GM20431 (cell line): ENCODE measurements around the gene FBXW7.

Experiments used
- in situ Hi-C: fragments of 300-500 bp; cut with MseI, MboI; formaldehyde crosslinking; loops from one replicate; pipeline ENCODE4 v1.15.0; 2020; ENCODE audit warnings: low sequenced_read_pairs; ENCODE audit not compliant: unreplicated experiment

Gene FBXW7

GRCh38 chr4:152448038-152448707 lies 87.7 kb downstream of the FBXW7 start:
- in situ Hi-C loops, result no loop called here

- in situ Hi-C loops, result no loop called here
These were observed 92.0 kb downstream of the FBXW7 start for GRCh38 chr4:152443859-152444258.

- in situ Hi-C loops, result no loop called here
These were observed 98.3 kb downstream of the FBXW7 start for GRCh38 chr4:152437561-152437960.

GRCh38 chr4:152436384-152436783 lies 99.5 kb downstream of the FBXW7 start:
- in situ Hi-C loops, result no loop called here

GRCh38 chr4:152434011-152434410 lies 101.9 kb downstream of the FBXW7 start:
- in situ Hi-C loops, result no loop called here

GRCh38 chr4:152431784-152432183 lies 104.1 kb downstream of the FBXW7 start:
- in situ Hi-C loops, result no loop called here

- in situ Hi-C loops, result no loop called here
These were observed 104.6 kb downstream of the FBXW7 start for GRCh38 chr4:152431291-152431690.

- in situ Hi-C loops, result no loop called here
These were observed 105.4 kb downstream of the FBXW7 start for GRCh38 chr4:152430507-152430906.

GRCh38 chr4:152427981-152428380 lies 107.9 kb downstream of the FBXW7 start:
- in situ Hi-C loops, result no loop called here

- in situ Hi-C loops, result no loop called here
These were observed 110.9 kb downstream of the FBXW7 start for GRCh38 chr4:152424977-152425376.

- in situ Hi-C loops, result no loop called here
These were observed 111.5 kb downstream of the FBXW7 start for GRCh38 chr4:152424396-152424795.

GRCh38 chr4:152422817-152423320 lies 113.0 kb downstream of the FBXW7 start:
- in situ Hi-C loops, result no loop called here

- in situ Hi-C loops, result no loop called here
These were observed 114.3 kb downstream of the FBXW7 start for GRCh38 chr4:152421576-152421975.

- in situ Hi-C loops, result no loop called here
These were observed 116.1 kb downstream of the FBXW7 start for GRCh38 chr4:152419809-152420208.

GRCh38 chr4:152417673-152418072 lies 118.2 kb downstream of the FBXW7 start:
- in situ Hi-C loops, result no loop called here

GRCh38 chr4:152415980-152416379 lies 119.9 kb downstream of the FBXW7 start:
- in situ Hi-C loops, result no loop called here

- in situ Hi-C loops, result no loop called here
These were observed 127.2 kb downstream of the FBXW7 start for GRCh38 chr4:152408514-152409327.

GRCh38 chr4:152401424-152401823 lies 134.5 kb downstream of the FBXW7 start:
- in situ Hi-C loops, result no loop called here

GRCh38 chr4:152399246-152399645 lies 136.6 kb downstream of the FBXW7 start:
- in situ Hi-C loops, result no loop called here

- in situ Hi-C loops, result no loop called here
These were observed 137.8 kb downstream of the FBXW7 start for GRCh38 chr4:152398060-152398459.

GRCh38 chr4:152394791-152395190 lies 141.1 kb downstream of the FBXW7 start:
- in situ Hi-C loops, result no loop called here
